Measurements from ENCODE around the gene PTK6. TPM values are rescaled to one million over a fixed set of nuclear protein-coding genes. Genes with fewer than 3 reads are reported as not detected.

PTK6 gene
- total RNA-seq, 4 donors from 2014 or later: 90.5 to 147 (median 103) TPM

DNA sequence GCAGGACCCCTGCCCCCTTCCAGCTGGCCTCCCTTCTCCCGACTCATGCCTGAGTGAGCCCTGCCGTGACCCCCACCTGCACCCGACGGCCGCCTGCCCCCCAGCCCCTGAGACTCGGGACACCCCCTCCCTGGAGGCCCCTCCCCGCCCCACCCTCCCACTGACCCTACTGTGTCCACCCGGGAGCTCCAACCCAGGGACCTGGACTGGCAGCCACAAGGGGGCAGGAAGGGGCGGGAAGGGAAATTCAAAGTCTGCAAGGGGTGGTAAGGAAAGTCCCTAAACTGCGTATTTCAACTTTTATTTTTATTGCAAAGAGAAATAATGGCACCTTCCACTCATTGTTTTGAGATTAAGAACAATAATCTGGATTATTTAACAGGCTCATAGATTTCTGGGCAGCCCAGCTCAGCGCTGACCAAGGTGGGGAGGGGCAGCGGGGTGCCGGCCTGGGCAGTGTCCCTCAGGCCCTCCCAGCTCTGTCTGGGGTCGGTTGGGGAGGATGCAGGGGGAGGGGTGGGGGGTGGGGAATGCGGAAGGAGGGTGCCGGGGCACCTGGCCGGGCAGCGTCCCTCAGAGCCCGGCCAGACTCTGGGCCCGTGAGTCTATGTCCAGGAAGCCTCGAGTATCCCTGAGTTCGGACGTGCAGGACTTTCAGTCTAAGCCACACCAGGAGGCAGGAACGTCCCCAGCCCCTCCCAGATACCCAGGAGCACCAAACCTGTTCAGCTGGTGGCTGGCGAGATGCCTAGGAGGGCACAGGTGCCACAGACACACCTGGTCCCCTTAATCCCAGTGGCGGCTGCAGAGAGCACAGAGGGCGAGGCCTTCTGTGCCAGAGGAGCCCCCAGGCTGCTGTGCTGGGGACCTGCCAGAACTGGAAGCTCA, 1.3 kb upstream of the PTK6 start:
- Histone ChIP-seq H3K4me1 (peaks cover 16 to 49% (median 42%) of the 10 kb centered on the region in 4 donors), H3K27me3 (peaks cover 10% of the 10 kb centered on the region), H3K4me3 (peak overlapping the region in 3 of 4 donors; percentile 10 to 56 (median 46)), H3K27ac (peak overlapping the region; percentile 89 to 98 (median 96)), H3K9me3 (no peaks in the 10 kb centered on the region), H3K36me3 (no peaks in the 10 kb centered on the region)
- WGBS, 2 donors (ENCODE audit: low coverage in 1 of 2): 23% methylated on average over 26 of the region's 27 CpGs; no CpG with 5 or more reads in 1 of the 2 donors
- peak; percentile 93 for DNase-seq
- in situ Hi-C loops (cut with MboI; ENCODE audit: low pct_ligation_motif_present in 1 of 4, low pct_unique_long_range_greater_than_20kb in 1 of 4, low sequenced_read_pairs in 3 of 4): loop anchor here in 1 of 4 donors (25.0 kb wide), 1 partner anchor 99 kb away; the partner anchor contains the start of gene GMEB2
- TF ChIP-seq EP300 (IDR thresholded peaks at IDR 0.05; ENCODE audit: low read depth) (peak; percentile 31), POLR2AphosphoS5 (IDR thresholded peaks at IDR 0.05) (peak; percentile 62 to 88 (median 88)), POLR2A (IDR thresholded peaks at IDR 0.05) (peak; percentile 71)
- TF ChIP-seq, protein P1, sequence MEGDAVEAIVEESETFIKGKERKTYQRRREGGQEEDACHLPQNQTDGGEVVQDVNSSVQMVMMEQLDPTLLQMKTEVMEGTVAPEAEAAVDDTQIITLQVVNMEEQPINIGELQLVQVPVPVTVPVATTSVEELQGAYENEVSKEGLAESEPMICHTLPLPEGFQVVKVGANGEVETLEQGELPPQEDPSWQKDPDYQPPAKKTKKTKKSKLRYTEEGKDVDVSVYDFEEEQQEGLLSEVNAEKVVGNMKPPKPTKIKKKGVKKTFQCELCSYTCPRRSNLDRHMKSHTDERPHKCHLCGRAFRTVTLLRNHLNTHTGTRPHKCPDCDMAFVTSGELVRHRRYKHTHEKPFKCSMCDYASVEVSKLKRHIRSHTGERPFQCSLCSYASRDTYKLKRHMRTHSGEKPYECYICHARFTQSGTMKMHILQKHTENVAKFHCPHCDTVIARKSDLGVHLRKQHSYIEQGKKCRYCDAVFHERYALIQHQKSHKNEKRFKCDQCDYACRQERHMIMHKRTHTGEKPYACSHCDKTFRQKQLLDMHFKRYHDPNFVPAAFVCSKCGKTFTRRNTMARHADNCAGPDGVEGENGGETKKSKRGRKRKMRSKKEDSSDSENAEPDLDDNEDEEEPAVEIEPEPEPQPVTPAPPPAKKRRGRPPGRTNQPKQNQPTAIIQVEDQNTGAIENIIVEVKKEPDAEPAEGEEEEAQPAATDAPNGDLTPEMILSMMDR (IDR thresholded peaks at IDR 0.05): peak in 2 of 5 experiments; percentile 1 to 2
- intact Hi-C loops (cut with DNase I; ENCODE audit: low total_unique reads): loop anchor here (5.0 to 10.0 kb wide), 2 partner anchors 246 to 434 kb away; no protein-coding TSS in a partner anchor

DNA sequence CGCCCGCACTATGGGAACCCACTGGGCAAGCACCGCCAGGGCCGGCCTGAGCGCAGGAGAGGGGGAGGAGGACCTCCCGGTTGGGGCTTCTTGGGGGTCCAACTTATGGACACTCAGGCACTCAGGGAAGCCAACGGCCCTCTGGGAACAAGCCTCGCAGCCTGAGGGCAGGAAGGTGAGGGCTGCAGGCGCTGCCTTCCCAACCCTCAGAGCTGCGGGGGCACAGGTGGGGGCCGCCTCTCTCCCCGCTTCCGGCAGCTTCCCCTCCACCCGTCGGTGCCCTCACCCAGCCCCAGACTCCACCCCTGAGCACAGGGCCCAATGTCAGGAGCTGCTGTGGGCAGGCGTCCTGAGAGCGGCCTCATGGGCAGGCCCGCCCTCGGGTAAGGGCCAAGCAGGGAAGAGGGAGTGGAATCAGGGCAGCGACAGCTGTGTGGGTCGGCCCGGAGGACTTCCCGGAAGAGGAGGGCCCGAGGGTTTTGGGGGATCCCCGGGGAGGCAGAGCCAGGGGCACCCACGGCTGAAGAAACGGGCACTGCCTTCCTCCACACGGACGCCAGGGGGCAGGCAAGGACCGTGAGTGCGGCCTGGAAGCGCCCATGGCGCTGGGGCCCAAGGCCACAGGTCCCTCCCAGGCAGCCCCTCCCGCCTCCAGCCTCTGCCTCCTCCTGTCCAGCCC, 488 bp upstream of the PTK6 start:
- TF ChIP-seq, protein P1 (IDR thresholded peaks at IDR 0.05): peak; percentile 92 to 100 (median 95)
- TF ChIP-seq EP300 (IDR thresholded peaks at IDR 0.05; ENCODE audit: low read depth) (peak; percentile 41), POLR2AphosphoS5 (IDR thresholded peaks at IDR 0.05) (peak; percentile 77 to 94 (median 88)), POLR2A (IDR thresholded peaks at IDR 0.05) (peak; percentile 94)
- peaks cover 10% of the 10 kb centered on the region for H3K27me3 ChIP-seq
- H3K4me1 ChIP-seq: peaks cover 16 to 51% (median 42%) of the 10 kb centered on the region in 4 donors
- no peaks in the 10 kb centered on the region for H3K36me3 ChIP-seq
- H3K9me3 ChIP-seq: no peaks in the 10 kb centered on the region
- H3K4me3 ChIP-seq: peak overlapping the region in 3 of 4 donors; percentile 45 to 56 (median 46)
- peak overlapping the region; percentile 89 to 98 (median 96) for H3K27ac ChIP-seq
- 13% methylated on average over 25 of the region's 34 CpGs; no CpG with 5 or more reads in 1 of the 2 donors for WGBS, 2 donors (ENCODE audit: low coverage in 1 of 2)
- intact Hi-C loops (cut with DNase I; ENCODE audit: low total_unique reads): loop anchor here (5.0 to 10.0 kb wide), 2 partner anchors 247 to 435 kb away; no protein-coding TSS in a partner anchor
- in situ Hi-C loops (cut with MboI; ENCODE audit: low pct_ligation_motif_present in 1 of 4, low pct_unique_long_range_greater_than_20kb in 1 of 4, low sequenced_read_pairs in 3 of 4): loop anchor here in 1 of 4 donors (25.0 kb wide), 1 partner anchor 100 kb away; the partner anchor contains the start of gene GMEB2
- peak; percentile 97 for DNase-seq

- Histone ChIP-seq H3K36me3 (no peaks in the 10 kb centered on the region), H3K4me1 (peaks cover 16 to 55% (median 39%) of the 10 kb centered on the region in 4 donors), H3K4me3 (peak overlapping the region; percentile 14 to 56 (median 46)), H3K27me3 (peaks cover 10% of the 10 kb centered on the region), H3K9me3 (no peaks in the 10 kb centered on the region), H3K27ac (peak overlapping the region; percentile 89 to 98 (median 96))
- WGBS, 2 donors (ENCODE audit: low coverage in 1 of 2): 46% methylated on average over 25 of the region's 35 CpGs; no CpG with 5 or more reads in 1 of the 2 donors
- in situ Hi-C loops (cut with MboI; ENCODE audit: low pct_ligation_motif_present in 1 of 4, low pct_unique_long_range_greater_than_20kb in 1 of 4, low sequenced_read_pairs in 3 of 4) (loop anchor here in 1 of 4 donors (25.0 kb wide), 1 partner anchor 101 kb away; the partner anchor contains the start of gene GMEB2), intact Hi-C loops (cut with DNase I; ENCODE audit: low total_unique reads) (loop anchor here (5.0 to 10.0 kb wide), 2 partner anchors 248 to 436 kb away; no protein-coding TSS in a partner anchor)
- peak; percentile 46 for DNase-seq
- peak in 2 of 3 donors; percentile 31 to 45 for TF ChIP-seq POLR2AphosphoS5 (IDR thresholded peaks at IDR 0.05)
- TF ChIP-seq, protein P1 (IDR thresholded peaks at IDR 0.05): no peak
- TF ChIP-seq POLR2A (IDR thresholded peaks at IDR 0.05): peak; percentile 38
- no peak for TF ChIP-seq EP300 (IDR thresholded peaks at IDR 0.05; ENCODE audit: low read depth)
Observed at GRCh38 chr20:63536241-63536977, 767 bp downstream of the PTK6 start.

Measured in transverse colon (tissue), 4 donors.